Testis (tissue), 2 donors: ENCODE data around the gene HP1BP3.

Experiments used
- CTCF ChIP-seq, 3 experiments: fragments of 450-650 bp in 2 of 3; fragments of 200-600 bp in 1 of 3; sonication (generic) in 1 of 3; IDR thresholded peaks; one replicate each; pipeline ENCODE4 v1.5.1; 2016 to 2019; ENCODE audit warnings: antibody characterized with exemption in 3 of 3, mild to moderate bottlenecking in 2 of 3, moderate library complexity in 1 of 3
- POLR2A ChIP-seq: fragments of 450-650 bp; IDR thresholded peaks from one replicate; pipeline ENCODE4 v1.6.1; 2017; ENCODE audit warnings: antibody characterized with exemption, mild to moderate bottlenecking, moderate library complexity

GRCh38 chr1:20787840-20788795 is 1.0 kb upstream of the HP1BP3 start:
- TF ChIP-seq CTCF (IDR thresholded peaks at IDR 0.05) (no peak), POLR2A (no peak)
